HepG2 (cell line): ENCODE data around the gene CCNQ. TPM values are rescaled to one million over a fixed set of nuclear protein-coding genes. Genes with fewer than 3 reads are reported as not detected.

Source experiments
- AGO1 ChIP-seq: fragments of 200-400 bp; formaldehyde crosslinking; IDR thresholded peaks from 2 replicates; pipeline ENCODE4 v1.6.1; 2017; ENCODE audit warnings: mild to moderate bottlenecking, low read depth, low read length, moderate library complexity; ENCODE audit not compliant: poor library complexity, severe bottlenecking
- ATF2 ChIP-seq: sonication (generic); formaldehyde crosslinking; IDR thresholded peaks from 2 replicates; pipeline ENCODE4 v1.4.0; 2020; ENCODE audit warnings: missing genetic modification reagents
- CCDC6 ChIP-seq: sonication (generic); formaldehyde crosslinking; IDR thresholded peaks from 2 replicates; pipeline ENCODE4 v1.8.1; 2022; ENCODE audit warnings: mild to moderate bottlenecking, missing genetic modification reagents, moderate library complexity
- HDAC6 ChIP-seq: fragments of 200-600 bp; sonication (generic); IDR thresholded peaks from 2 replicates; pipeline ENCODE4 v1.7.0; 2017; ENCODE audit warnings: mild to moderate bottlenecking, antibody characterized with exemption, low read length, low read depth
- KLF13 ChIP-seq: sonication (generic); formaldehyde crosslinking; IDR thresholded peaks from 2 replicates; pipeline ENCODE4 v1.4.0; 2020; ENCODE audit warnings: mild to moderate bottlenecking, missing genetic modification reagents
- SCMH1 ChIP-seq: sonication (generic); formaldehyde crosslinking; IDR thresholded peaks from 2 replicates; pipeline ENCODE4 v1.9.0; 2021; ENCODE audit warnings: missing genetic modification reagents, mild to moderate bottlenecking, borderline replicate concordance
- SNAPC5 ChIP-seq: sonication (generic); formaldehyde crosslinking; IDR thresholded peaks from 2 replicates; pipeline ENCODE4 v1.8.1; 2023; ENCODE audit warnings: mild to moderate bottlenecking, missing genetic modification reagents, borderline replicate concordance
- SRY ChIP-seq: sonication (generic); formaldehyde crosslinking; IDR thresholded peaks from 2 replicates; pipeline ENCODE4 v1.8.0; 2022; ENCODE audit warnings: mild to moderate bottlenecking, missing genetic modification reagents
- ZBTB7A ChIP-seq: sonication (generic); formaldehyde crosslinking; IDR thresholded peaks from 2 replicates; pipeline ENCODE4 v1.8.0; 2022; ENCODE audit warnings: mild to moderate bottlenecking, missing genetic modification reagents
- ZIK1 ChIP-seq: sonication (generic); formaldehyde crosslinking; IDR thresholded peaks from 2 replicates; pipeline ENCODE4 v1.5.0; 2020; ENCODE audit warnings: mild to moderate bottlenecking, low read depth, missing genetic modification reagents, borderline replicate concordance
- ZNF160 ChIP-seq: sonication (generic); formaldehyde crosslinking; IDR thresholded peaks from 2 replicates; pipeline ENCODE4 v1.8.0; 2022; ENCODE audit warnings: mild to moderate bottlenecking, inconsistent platforms, missing genetic modification reagents
- ZNF230 ChIP-seq: sonication (generic); formaldehyde crosslinking; IDR thresholded peaks from 2 replicates; pipeline ENCODE4 v1.4.0; 2020; ENCODE audit warnings: mild to moderate bottlenecking, missing genetic modification reagents
- ZNF331 ChIP-seq: sonication (generic); formaldehyde crosslinking; IDR thresholded peaks from 2 replicates; pipeline ENCODE4 v1.4.0; 2020; ENCODE audit warnings: missing genetic modification reagents
- ZNF441 ChIP-seq: sonication (generic); formaldehyde crosslinking; IDR thresholded peaks from 2 replicates; pipeline ENCODE4 v1.7.0; 2021; ENCODE audit warnings: missing genetic modification reagents, borderline replicate concordance
- ZNF512B ChIP-seq: sonication (generic); formaldehyde crosslinking; IDR thresholded peaks from 2 replicates; pipeline ENCODE4 v1.5.1; 2020; ENCODE audit warnings: missing genetic modification reagents, mild to moderate bottlenecking, borderline replicate concordance
- ZSCAN29 ChIP-seq: sonication (generic); formaldehyde crosslinking; conservative IDR thresholded peaks from 2 replicates; pipeline ENCODE4 v1.4.0; 2020; ENCODE audit warnings: mild to moderate bottlenecking, missing genetic modification reagents
- polyA plus RNA-seq, 8 experiments: library from polyadenylated mRNA; depleted of rRNA in 3 of 8; stranded (reverse) in 7 of 8; unstranded in 1 of 8; fragments of >200 nt; fragmentation: Illumina TruSeq in 4 of 8; extraction: Trizol in 4 of 8; gene quantifications; 2 replicates each; pipeline versions ENCODE4 v1.2.1 to v1.2.3, GENCODE V29; 2011 to 2016; ENCODE audit warnings: low read depth in 4 of 8, missing spikeins in 1 of 8, mixed read lengths in 1 of 8; ENCODE audit not compliant: insufficient read depth in 1 of 8
- total RNA-seq, 5 experiments: library from RNA; depleted of rRNA; stranded (reverse); fragments of >200 nt; fragmentation: Illumina TruSeq; extraction: Trizol; gene quantifications; 2 replicates each; pipeline ENCODE4 v1.2.3, GENCODE V29; 2016; ENCODE audit warnings: low read depth in 1 of 5
- TF ChIP-seq, protein P1 (sequence below): sonication (generic); formaldehyde crosslinking; IDR thresholded peaks from 2 replicates; pipeline ENCODE4 v1.8.1; 2023; ENCODE audit warnings: mild to moderate bottlenecking, missing genetic modification reagents
- TF ChIP-seq, protein P2 (sequence below): sonication (generic); formaldehyde crosslinking; IDR thresholded peaks from 2 replicates; pipeline ENCODE4 v1.4.0; 2020; ENCODE audit warnings: missing genetic modification reagents, borderline replicate concordance

Gene CCNQ
- total and polyA plus RNA-seq, 2 of the 13 experiments (the other 11 are each of a cell fraction or from before 2014, with no cell fraction given), result 15.0 to 25.5 TPM

DNA sequence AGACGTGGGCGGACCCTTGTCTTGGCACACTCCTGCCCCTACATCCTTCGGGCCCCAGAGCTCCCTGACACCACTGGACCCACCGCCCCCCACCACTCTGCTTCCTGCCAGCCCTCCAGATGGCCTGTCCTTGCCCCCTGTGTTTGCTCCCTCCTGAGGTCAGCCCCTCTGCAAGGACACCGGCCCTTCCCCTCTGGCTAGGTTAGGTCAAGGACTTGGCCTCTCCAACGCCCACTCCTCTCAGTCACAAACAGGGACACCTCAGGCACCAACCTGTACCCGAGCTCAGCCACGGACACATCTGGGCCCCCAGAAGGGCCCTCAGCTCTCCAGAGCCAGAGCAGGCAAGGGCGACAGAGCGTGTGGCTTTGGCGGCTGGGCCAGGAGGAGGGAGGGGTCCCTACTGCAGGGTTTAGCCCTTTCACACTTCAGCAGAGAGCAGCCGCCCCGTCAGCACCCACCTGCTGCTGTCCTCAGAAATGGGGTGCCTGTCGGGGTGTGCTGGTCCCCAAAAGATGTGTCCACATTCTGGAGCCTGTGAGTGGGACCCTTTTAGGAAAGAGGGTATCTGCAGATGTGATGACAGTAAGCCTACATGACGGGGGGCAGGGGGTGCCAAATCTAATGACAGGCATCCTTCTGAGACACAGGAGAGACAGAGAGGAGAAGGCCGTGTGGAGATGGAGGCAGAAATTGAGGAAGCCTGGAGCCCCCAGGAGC is 24.5 kb upstream of the CCNQ start (continued):
- TF ChIP-seq, protein P1, sequence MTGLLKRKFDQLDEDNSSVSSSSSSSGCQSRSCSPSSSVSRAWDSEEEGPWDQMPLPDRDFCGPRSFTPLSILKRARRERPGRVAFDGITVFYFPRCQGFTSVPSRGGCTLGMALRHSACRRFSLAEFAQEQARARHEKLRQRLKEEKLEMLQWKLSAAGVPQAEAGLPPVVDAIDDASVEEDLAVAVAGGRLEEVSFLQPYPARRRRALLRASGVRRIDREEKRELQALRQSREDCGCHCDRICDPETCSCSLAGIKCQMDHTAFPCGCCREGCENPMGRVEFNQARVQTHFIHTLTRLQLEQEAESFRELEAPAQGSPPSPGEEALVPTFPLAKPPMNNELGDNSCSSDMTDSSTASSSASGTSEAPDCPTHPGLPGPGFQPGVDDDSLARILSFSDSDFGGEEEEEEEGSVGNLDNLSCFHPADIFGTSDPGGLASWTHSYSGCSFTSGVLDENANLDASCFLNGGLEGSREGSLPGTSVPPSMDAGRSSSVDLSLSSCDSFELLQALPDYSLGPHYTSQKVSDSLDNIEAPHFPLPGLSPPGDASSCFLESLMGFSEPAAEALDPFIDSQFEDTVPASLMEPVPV, result no peak
- TF ChIP-seq ZNF230 (CRISPR knock-in tag) (0 out of 2 replicates have a peak, but pooled peaks have one; percentile 27), ATF2 (CRISPR knock-in tag) (0 out of 2 replicates have a peak, but pooled peaks have one; percentile 21), ZBTB7A (CRISPR knock-in tag) (peak; percentile 99), SRY (0 out of 2 replicates have a peak, but pooled peaks have one; percentile 35), ZIK1 (no peak), ZNF441 (CRISPR knock-in tag) (no peak), ZSCAN29 (CRISPR knock-in tag) (no peak), ZNF331 (CRISPR knock-in tag) (peak; percentile 45; the same call in 1 of the 2 replicates), SCMH1 (CRISPR knock-in tag) (no peak), CCDC6 (CRISPR knock-in tag) (peak; percentile 63), SNAPC5 (CRISPR knock-in tag) (no peak), ZNF512B (CRISPR knock-in tag) (0 out of 2 replicates have a peak, but pooled peaks have one; percentile 26), KLF13 (CRISPR knock-in tag) (no peak), ZNF160 (CRISPR knock-in tag) (no peak), HDAC6 (no peak), AGO1 (no peak)
- TF ChIP-seq, protein P2, sequence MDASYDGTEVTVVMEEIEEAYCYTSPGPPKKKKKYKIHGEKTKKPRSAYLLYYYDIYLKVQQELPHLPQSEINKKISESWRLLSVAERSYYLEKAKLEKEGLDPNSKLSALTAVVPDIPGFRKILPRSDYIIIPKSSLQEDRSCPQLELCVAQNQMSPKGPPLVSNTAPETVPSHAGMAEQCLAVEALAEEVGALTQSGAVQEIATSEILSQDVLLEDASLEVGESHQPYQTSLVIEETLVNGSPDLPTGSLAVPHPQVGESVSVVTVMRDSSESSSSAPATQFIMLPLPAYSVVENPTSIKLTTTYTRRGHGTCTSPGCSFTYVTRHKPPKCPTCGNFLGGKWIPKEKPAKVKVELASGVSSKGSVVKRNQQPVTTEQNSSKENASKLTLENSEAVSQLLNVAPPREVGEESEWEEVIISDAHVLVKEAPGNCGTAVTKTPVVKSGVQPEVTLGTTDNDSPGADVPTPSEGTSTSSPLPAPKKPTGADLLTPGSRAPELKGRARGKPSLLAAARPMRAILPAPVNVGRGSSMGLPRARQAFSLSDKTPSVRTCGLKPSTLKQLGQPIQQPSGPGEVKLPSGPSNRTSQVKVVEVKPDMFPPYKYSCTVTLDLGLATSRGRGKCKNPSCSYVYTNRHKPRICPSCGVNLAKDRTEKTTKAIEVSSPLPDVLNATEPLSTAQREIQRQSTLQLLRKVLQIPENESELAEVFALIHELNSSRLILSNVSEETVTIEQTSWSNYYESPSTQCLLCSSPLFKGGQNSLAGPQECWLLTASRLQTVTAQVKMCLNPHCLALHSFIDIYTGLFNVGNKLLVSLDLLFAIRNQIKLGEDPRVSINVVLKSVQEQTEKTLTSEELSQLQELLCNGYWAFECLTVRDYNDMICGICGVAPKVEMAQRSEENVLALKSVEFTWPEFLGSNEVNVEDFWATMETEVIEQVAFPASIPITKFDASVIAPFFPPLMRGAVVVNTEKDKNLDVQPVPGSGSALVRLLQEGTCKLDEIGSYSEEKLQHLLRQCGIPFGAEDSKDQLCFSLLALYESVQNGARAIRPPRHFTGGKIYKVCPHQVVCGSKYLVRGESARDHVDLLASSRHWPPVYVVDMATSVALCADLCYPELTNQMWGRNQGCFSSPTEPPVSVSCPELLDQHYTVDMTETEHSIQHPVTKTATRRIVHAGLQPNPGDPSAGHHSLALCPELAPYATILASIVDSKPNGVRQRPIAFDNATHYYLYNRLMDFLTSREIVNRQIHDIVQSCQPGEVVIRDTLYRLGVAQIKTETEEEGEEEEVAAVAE, result no peak
